CD14-positive monocyte (primary cell): ENCODE data around the gene ELP1. TPM values are rescaled to one million over a fixed set of nuclear protein-coding genes. Genes with fewer than 3 reads are reported as not detected.

Source experiments
- DNase-seq, 3 donors: peaks; one replicate each; pipeline ENCODE4 v3.0.0-alpha.2; 2011 to 2022
- H2AFZ ChIP-seq: 2 replicates; pipeline ENCODE4 v1.6.0; 2012; ENCODE audit warnings: mild to moderate bottlenecking, low read depth, low read length, inconsistent platforms; ENCODE audit not compliant: insufficient read depth, poor library complexity, severe bottlenecking
- H3K27ac ChIP-seq, 2 donors: 1 replicate in 1 of 2; 2 replicates in 1 of 2; pipeline ENCODE4 v1.5.1; 2012 to 2013; ENCODE audit warnings: low read length in 2 of 2, control low read depth in 1 of 2, inconsistent platforms in 1 of 2, low read depth in 1 of 2, mild to moderate bottlenecking in 1 of 2
- H3K27me3 ChIP-seq, 2 donors: one replicate each; pipeline versions ENCODE4 v1.6.0 to v1.6.1; 2011 to 2013; ENCODE audit warnings: low read length in 2 of 2; ENCODE audit not compliant: control insufficient read depth in 2 of 2, insufficient read depth in 2 of 2
- H3K36me3 ChIP-seq, 2 donors: replicated peaks in 1 of 2; 1 replicate in 1 of 2; 2 replicates in 1 of 2; pipeline versions ENCODE4 v1.5.1 to v1.6.1; 2012 to 2013; ENCODE audit warnings: low read length in 2 of 2, control low read depth in 1 of 2, inconsistent platforms in 1 of 2, mild to moderate bottlenecking in 1 of 2; ENCODE audit not compliant: insufficient read depth in 2 of 2, control insufficient read depth in 1 of 2
- H3K4me1 ChIP-seq, 2 donors: 1 replicate in 1 of 2; 2 replicates in 1 of 2; pipeline versions ENCODE4 v1.5.1 to v1.6.1; 2012 to 2013; ENCODE audit warnings: low read length in 2 of 2, control low read depth in 1 of 2, inconsistent platforms in 1 of 2, mild to moderate bottlenecking in 1 of 2, moderate library complexity in 1 of 2; ENCODE audit not compliant: insufficient read depth in 2 of 2, control insufficient read depth in 1 of 2
- H3K4me2 ChIP-seq: replicated peaks from 2 replicates; pipeline ENCODE3; 2012; ENCODE audit warnings: low read length, moderate library complexity, mild to moderate bottlenecking; ENCODE audit not compliant: poor library complexity, severe bottlenecking; ENCODE audit errors: extremely low read depth
- H3K4me3 ChIP-seq, 3 experiments: fragments of 200-600 bp in 1 of 3; sonication (generic) in 1 of 3; replicated peaks in 1 of 3; 1 replicate in 2 of 3; 2 replicates in 1 of 3; pipeline ENCODE4 v1.5.1; 2011 to 2013; ENCODE audit warnings: low read length in 3 of 3, mild to moderate bottlenecking in 3 of 3, control low read depth in 2 of 3, low read depth in 2 of 3, inconsistent platforms in 1 of 3, moderate library complexity in 1 of 3
- H3K79me2 ChIP-seq: 2 replicates; pipeline ENCODE4 v1.6.0; 2012; ENCODE audit warnings: mild to moderate bottlenecking, control low read depth, inconsistent platforms, low read length, moderate library complexity; ENCODE audit not compliant: insufficient read depth
- H3K9ac ChIP-seq: 2 replicates; pipeline ENCODE4 v1.6.0; 2017; ENCODE audit warnings: low read length, mild to moderate bottlenecking; ENCODE audit not compliant: insufficient read depth, poor library complexity, severe bottlenecking
- H3K9me3 ChIP-seq, 2 donors: replicated peaks in 1 of 2; 1 replicate in 1 of 2; 2 replicates in 1 of 2; pipeline versions ENCODE4 v1.5.1 to v1.6.1; 2012 to 2013; ENCODE audit warnings: low read length in 2 of 2, control low read depth in 1 of 2; ENCODE audit not compliant: control insufficient read depth in 1 of 2, insufficient read depth in 1 of 2
- H4K20me1 ChIP-seq: 2 replicates; pipeline ENCODE4 v1.6.0; 2012; ENCODE audit warnings: mild to moderate bottlenecking, low read length, control low read depth, moderate library complexity; ENCODE audit not compliant: insufficient read depth
- H3K27ac Mint-ChIP-seq, 7 donors: one replicate each; pipeline ENCODE4 v1.8.0; 2020; ENCODE audit warnings: mild to moderate bottlenecking in 7 of 7, mixed read lengths in 7 of 7, moderate library complexity in 6 of 7, inconsistent platforms in 2 of 7
- H3K27me3 Mint-ChIP-seq, 3 donors: one replicate each; pipeline ENCODE4 v1.8.0; 2021 to 2022; ENCODE audit warnings: low read depth in 3 of 3, mild to moderate bottlenecking in 3 of 3, mixed read lengths in 3 of 3, moderate library complexity in 3 of 3, inconsistent platforms in 1 of 3
- H3K36me3 Mint-ChIP-seq, 2 donors: one replicate each; pipeline ENCODE4 v1.8.0; 2020; ENCODE audit warnings: mixed read lengths in 2 of 2, inconsistent platforms in 1 of 2, mild to moderate bottlenecking in 1 of 2
- H3K4me1 Mint-ChIP-seq: one replicate; pipeline ENCODE4 v1.8.0; 2020; ENCODE audit warnings: mild to moderate bottlenecking, mixed read lengths
- H3K4me3 Mint-ChIP-seq, 2 donors: one replicate each; pipeline ENCODE4 v1.8.0; 2020; ENCODE audit warnings: mild to moderate bottlenecking in 2 of 2, mixed read lengths in 2 of 2, moderate library complexity in 1 of 2
- H3K9me3 Mint-ChIP-seq, 7 donors: one replicate each; pipeline ENCODE4 v1.8.0; 2020 to 2022; ENCODE audit warnings: mixed read lengths in 7 of 7, mild to moderate bottlenecking in 6 of 7, moderate library complexity in 6 of 7, inconsistent platforms in 2 of 7
- WGBS: methylation state at CpG from one replicate; pipeline ENCODE4 v1.1.5; 2013; ENCODE audit warnings: missing lambda C conversion rate; ENCODE audit not compliant: insufficient coverage; 5-methylcytosine and 5-hydroxymethylcytosine counted together
- intact Hi-C, 2 donors: fragments of 100-400 bp; cut with micrococcal nuclease; formaldehyde crosslinking; loops; one replicate each; pipeline versions ENCODE4 v1.15.0 to v1.15.1; 2023
- polyA plus RNA-seq, 3 donors: library from polyadenylated mRNA; depleted of rRNA in 1 of 3; unstranded in 2 of 3; stranded (reverse) in 1 of 3; fragments of 300-500 nt in 2 of 3; fragments of >200 nt in 1 of 3; fragmentation: Illumina TruSeq in 2 of 3; gene quantifications; 1 replicate in 2 of 3; 2 replicates in 1 of 3; pipeline ENCODE4 v1.2.3, GENCODE V29; 2012 to 2021
- TF ChIP-seq, protein P1 (sequence below): fragments of 200-600 bp; IDR thresholded peaks from one replicate; pipeline ENCODE4 v1.8.0; 2022; ENCODE audit warnings: antibody characterized with exemption, mild to moderate bottlenecking

The ELP1 gene
- polyA plus RNA-seq, 3 donors: 7.9 to 12.2 (median 11.1) TPM

DNA sequence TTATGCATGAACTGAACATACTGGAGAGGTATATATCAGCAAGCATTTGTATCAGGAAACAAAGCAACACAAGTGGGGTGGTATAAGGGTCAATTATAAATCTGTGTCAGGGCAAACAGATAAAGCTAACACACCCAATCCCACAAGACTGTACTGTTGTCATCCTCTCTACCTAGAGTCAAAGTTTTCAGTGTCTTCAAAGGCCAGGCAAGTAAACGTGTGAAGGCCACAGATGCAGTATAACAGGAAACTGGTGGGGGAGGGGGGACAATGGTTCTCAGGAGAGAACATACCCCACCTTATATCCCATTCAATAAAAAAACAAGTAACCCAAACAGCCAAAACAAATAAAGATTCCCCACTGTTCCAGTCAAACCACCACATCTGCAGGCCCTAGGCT is 22.1 kb downstream of the ELP1 start:
- no peaks in the 10 kb centered on the region for H3K27me3 ChIP-seq
- H3K9ac ChIP-seq: no peak overlapping the region
- H3K27ac Mint-ChIP-seq: no peak overlapping the region
- H3K4me3 ChIP-seq: no peak overlapping the region
- no peak overlapping the region for H3K27ac ChIP-seq
- no peaks in the 10 kb centered on the region for H4K20me1 ChIP-seq
- no peak overlapping the region for H3K4me3 Mint-ChIP-seq
- H3K4me1 Mint-ChIP-seq: peaks cover 19% of the 10 kb centered on the region
- H3K4me2 ChIP-seq: no peak overlapping the region
- no peaks in the 10 kb centered on the region for H3K79me2 ChIP-seq
- peaks cover 66 to 81% of the 10 kb centered on the region in 2 donors for H3K36me3 ChIP-seq
- H3K9me3 Mint-ChIP-seq: peaks cover 0 to 2% (median 0%) of the 10 kb centered on the region in 7 donors
- H3K27me3 Mint-ChIP-seq: no peaks in the 10 kb centered on the region
- whole genome bisulfite sequencing: no CpG with 5 or more reads among the region's 1 CpG
- intact Hi-C loops: no loop called here
- no peak overlapping the region for H2AFZ ChIP-seq
- TF ChIP-seq, protein P1, sequence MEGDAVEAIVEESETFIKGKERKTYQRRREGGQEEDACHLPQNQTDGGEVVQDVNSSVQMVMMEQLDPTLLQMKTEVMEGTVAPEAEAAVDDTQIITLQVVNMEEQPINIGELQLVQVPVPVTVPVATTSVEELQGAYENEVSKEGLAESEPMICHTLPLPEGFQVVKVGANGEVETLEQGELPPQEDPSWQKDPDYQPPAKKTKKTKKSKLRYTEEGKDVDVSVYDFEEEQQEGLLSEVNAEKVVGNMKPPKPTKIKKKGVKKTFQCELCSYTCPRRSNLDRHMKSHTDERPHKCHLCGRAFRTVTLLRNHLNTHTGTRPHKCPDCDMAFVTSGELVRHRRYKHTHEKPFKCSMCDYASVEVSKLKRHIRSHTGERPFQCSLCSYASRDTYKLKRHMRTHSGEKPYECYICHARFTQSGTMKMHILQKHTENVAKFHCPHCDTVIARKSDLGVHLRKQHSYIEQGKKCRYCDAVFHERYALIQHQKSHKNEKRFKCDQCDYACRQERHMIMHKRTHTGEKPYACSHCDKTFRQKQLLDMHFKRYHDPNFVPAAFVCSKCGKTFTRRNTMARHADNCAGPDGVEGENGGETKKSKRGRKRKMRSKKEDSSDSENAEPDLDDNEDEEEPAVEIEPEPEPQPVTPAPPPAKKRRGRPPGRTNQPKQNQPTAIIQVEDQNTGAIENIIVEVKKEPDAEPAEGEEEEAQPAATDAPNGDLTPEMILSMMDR: no peak
- DNase-seq: no peak
- peaks cover 70 to 78% of the 10 kb centered on the region in 2 donors for H3K36me3 Mint-ChIP-seq
- H3K9me3 ChIP-seq: no peaks in the 10 kb centered on the region
- H3K4me1 ChIP-seq: peaks cover 7 to 12% of the 10 kb centered on the region in 2 donors

DNA sequence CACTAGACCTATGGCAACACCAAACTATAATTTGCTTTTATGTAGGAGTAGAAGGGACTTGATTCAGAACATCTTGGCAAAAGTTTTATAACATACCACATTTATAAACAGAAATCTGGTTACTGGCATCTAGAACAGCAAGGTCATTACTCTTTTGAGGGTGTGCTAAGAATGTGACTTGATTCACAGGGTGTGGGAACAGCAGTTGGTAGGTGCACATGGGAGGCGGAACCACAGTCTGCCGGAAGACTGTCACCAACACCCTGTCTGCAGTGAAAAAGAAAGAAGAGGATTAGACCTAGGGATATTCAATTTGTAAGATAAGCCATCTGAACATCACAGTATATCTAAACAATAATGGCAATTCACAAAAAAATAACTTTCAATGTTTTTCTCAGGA is 23.0 kb downstream of the ELP1 start:
- H3K36me3 Mint-ChIP-seq: peaks cover 74 to 83% of the 10 kb centered on the region in 2 donors
- Histone ChIP-seq H2AFZ (no peak overlapping the region), H3K79me2 (no peaks in the 10 kb centered on the region), H3K36me3 (peaks cover 69 to 85% of the 10 kb centered on the region in 2 donors), H3K9ac (no peak overlapping the region), H3K27ac (no peak overlapping the region), H4K20me1 (no peaks in the 10 kb centered on the region), H3K27me3 (no peaks in the 10 kb centered on the region), H3K9me3 (no peaks in the 10 kb centered on the region), H3K4me2 (no peak overlapping the region), H3K4me1 (peaks cover 7 to 12% of the 10 kb centered on the region in 2 donors), H3K4me3 (no peak overlapping the region)
- TF ChIP-seq, protein P1: no peak
- peak overlapping the region in 2 of 7 donors; percentile 14 to 58 for H3K27ac Mint-ChIP-seq
- peaks cover 0 to 2% (median 0%) of the 10 kb centered on the region in 7 donors for H3K9me3 Mint-ChIP-seq
- intact Hi-C loops: no loop called here
- H3K27me3 Mint-ChIP-seq: no peaks in the 10 kb centered on the region
- WGBS: no CpG with 5 or more reads among the region's 2 CpGs
- H3K4me3 Mint-ChIP-seq: no peak overlapping the region
- DNase-seq: no peak
- H3K4me1 Mint-ChIP-seq: peaks cover 19% of the 10 kb centered on the region
